K562 (cell line): ENCODE measurements around the gene AKAP6. TPM values are rescaled to one million over a fixed set of nuclear protein-coding genes. Genes with fewer than 3 reads are reported as not detected.

Source experiments
- ATAC-seq: fragments of 200-7000 bp; cut with Tn5 transposase; 3 replicates; pipeline ENCODE4 v1.9.1; 2020; ENCODE audit warnings: moderate library complexity
- BruUV-seq: library from RNA; stranded (reverse); fragments of 400-500 nt; replicated peaks from 2 replicates; lab custom pipeline; 2021; lab: Mats Ljungman, UMichigan
- CTCF ChIA-PET: fragments of 300-600 bp; formaldehyde crosslinking; extraction: SDS; loops from one replicate; lab custom pipeline; 2021; ENCODE audit warnings: low intra/inter-chr PET ratio; lab: Yijun Ruan, JAX
- POLR2A ChIA-PET: fragments of 300-600, 350-650 bp; sonication (Branson Sonifier 250); formaldehyde crosslinking; extraction: SDS; loops from one replicate; lab custom pipeline; 2021; ENCODE audit warnings: antibody characterized with exemption, inconsistent platforms; lab: Yijun Ruan, JAX
- DNase-seq, 4 experiments: peaks; one replicate each; pipeline versions ENCODE4 v3.0.0 to v3.0.0-alpha.2; 2011 to 2018; ENCODE audit warnings: low spot score in 3 of 4, mixed read lengths in 3 of 4; ENCODE audit errors: extremely low read depth in 1 of 4
- FAIRE-seq: peaks from 2 replicates; lab custom pipeline; 2011; peaks lifted over from hg19 to GRCh38; lab: Jason Lieb, UNC
- H2AFZ ChIP-seq: 2 replicates; pipeline ENCODE4 v1.6.0; 2011; ENCODE audit warnings: low read depth, low read length, control low read depth, inconsistent platforms
- H3K27ac ChIP-seq: fragments of 200-600 bp; 3 replicates; pipeline ENCODE4 v1.8.0; 2011; ENCODE audit warnings: low read depth, mild to moderate bottlenecking, control low read depth, inconsistent platforms, low read length, moderate library complexity, mixed read lengths; ENCODE audit errors: extremely low read depth
- H3K27me3 ChIP-seq, 2 experiments: fragments of 300-600 bp in 1 of 2; 2 replicates in 1 of 2; 3 replicates in 1 of 2; pipeline versions ENCODE4 v1.6.0 to v1.8.0; 2011; ENCODE audit warnings: inconsistent platforms in 2 of 2, low read length in 2 of 2, mild to moderate bottlenecking in 1 of 2, mixed read lengths in 1 of 2, moderate library complexity in 1 of 2; ENCODE audit not compliant: control insufficient read depth in 2 of 2, insufficient read depth in 2 of 2
- H3K36me3 ChIP-seq: fragments of 300-600 bp; 3 replicates; pipeline ENCODE4 v1.8.0; 2011; ENCODE audit warnings: mild to moderate bottlenecking, low read length, inconsistent platforms; ENCODE audit not compliant: control insufficient read depth, insufficient read depth
- H3K4me1 ChIP-seq, 2 experiments: fragments of 200-600 bp in 1 of 2; replicated peaks in 1 of 2; 2 replicates in 1 of 2; 3 replicates in 1 of 2; pipeline versions ENCODE4 v1.5.1 to v1.8.0; 2011; ENCODE audit warnings: inconsistent platforms in 2 of 2, low read length in 2 of 2, mild to moderate bottlenecking in 1 of 2, mixed read lengths in 1 of 2, moderate library complexity in 1 of 2; ENCODE audit not compliant: control insufficient read depth in 2 of 2, insufficient read depth in 2 of 2
- H3K4me2 ChIP-seq: 2 replicates; pipeline ENCODE4 v1.6.1; 2011; ENCODE audit warnings: low read length, control low read depth, inconsistent platforms, mixed read lengths; ENCODE audit not compliant: insufficient read depth
- H3K4me3 ChIP-seq: fragments of 200-600 bp; sonication (generic), shearing (Covaris generic); 2 replicates; pipeline ENCODE4 v1.5.1; 2016; ENCODE audit warnings: control low read depth, inconsistent platforms
- H3K79me2 ChIP-seq: fragments of 200-600 bp; 3 replicates; pipeline ENCODE4 v1.8.0; 2011; ENCODE audit warnings: low read length, inconsistent platforms; ENCODE audit not compliant: control insufficient read depth, insufficient read depth
- H3K9ac ChIP-seq, 2 experiments: 2 replicates each; pipeline versions ENCODE4 v1.6.0 to v1.6.1; 2011; ENCODE audit warnings: low read depth in 2 of 2, low read length in 2 of 2, control low read depth in 1 of 2, inconsistent platforms in 1 of 2, mild to moderate bottlenecking in 1 of 2, mixed read lengths in 1 of 2; ENCODE audit not compliant: insufficient read depth in 1 of 2
- H3K9me1 ChIP-seq: one replicate; pipeline ENCODE4 v1.6.0; 2011; ENCODE audit warnings: inconsistent platforms, mild to moderate bottlenecking, low read length, moderate library complexity; ENCODE audit not compliant: control insufficient read depth, insufficient read depth
- H3K9me3 ChIP-seq: replicated peaks from 2 replicates; pipeline ENCODE4 v1.5.1; 2011; ENCODE audit warnings: low read depth, low read length, inconsistent platforms; ENCODE audit not compliant: control insufficient read depth, insufficient read depth
- H4K20me1 ChIP-seq: replicated peaks from 2 replicates; pipeline ENCODE4 v1.6.1; 2011; ENCODE audit warnings: low read length, inconsistent platforms, mixed read lengths; ENCODE audit not compliant: control insufficient read depth, insufficient read depth
- CHD4 ChIP-seq: fragments of 200-600 bp; sonication (generic); IDR thresholded peaks from 3 replicates; pipeline ENCODE4 v1.6.1; 2012; ENCODE audit warnings: low read depth, mild to moderate bottlenecking, mixed read lengths, low read length, inconsistent platforms; ENCODE audit not compliant: insufficient read depth, insufficient replicate concordance, poor library complexity, severe bottlenecking
- HLTF ChIP-seq: fragments of 450-650 bp; IDR thresholded peaks from 2 replicates; pipeline ENCODE4 v1.6.1; 2016
- PURB ChIP-seq: sonication (generic); formaldehyde crosslinking; IDR thresholded peaks from 2 replicates; pipeline ENCODE4 v1.9.0; 2021; ENCODE audit warnings: low read depth, mild to moderate bottlenecking, missing genetic modification reagents
- SIN3B ChIP-seq: fragments of 450-650 bp; IDR thresholded peaks from 2 replicates; pipeline ENCODE4 v1.6.1; 2017; ENCODE audit warnings: low read depth, mild to moderate bottlenecking, moderate library complexity
- SIX5 ChIP-seq, 2 experiments: IDR thresholded peaks; 2 replicates each; pipeline ENCODE4 v1.6.1; 2011; ENCODE audit warnings: low read length in 2 of 2, borderline replicate concordance in 1 of 2, low read depth in 1 of 2, mild to moderate bottlenecking in 1 of 2, moderate library complexity in 1 of 2; ENCODE audit not compliant: insufficient read depth in 1 of 2
- TOE1 ChIP-seq, 2 experiments: fragments of 450-650 bp in 1 of 2; sonication (generic) in 1 of 2; formaldehyde crosslinking in 1 of 2; IDR thresholded peaks; 2 replicates each; pipeline versions ENCODE4 v1.7.1 to v1.8.0; 2016 to 2022; ENCODE audit warnings: borderline replicate concordance in 2 of 2, mild to moderate bottlenecking in 2 of 2, antibody characterized with exemption in 1 of 2, inconsistent platforms in 1 of 2, low read depth in 1 of 2, missing genetic modification reagents in 1 of 2, moderate library complexity in 1 of 2
- ZNF41 ChIP-seq: fragments of 250-450 bp; sonication (Bioruptor Pico); conservative IDR thresholded peaks from 2 replicates; pipeline ENCODE4 v1.4.0; 2020; ENCODE audit warnings: mild to moderate bottlenecking
- WGBS: fragments of 100-300 bp; shearing (Covaris generic); methylation state at CpG from one replicate; pipeline ENCODE4 v1.1.6; 2016; ENCODE audit warnings: low coverage, mixed read lengths; ENCODE audit not compliant: insufficient coverage; ENCODE audit errors: missing lambda C conversion rate; 5-methylcytosine and 5-hydroxymethylcytosine counted together
- in situ Hi-C: fragments of 300-500 bp; cut with MboI; formaldehyde crosslinking; loops from 4 replicates; pipeline ENCODE4 v1.15.0; 2018; ENCODE audit warnings: inconsistent platforms, mixed read lengths
- intact Hi-C: fragments of 100-400 bp; cut with micrococcal nuclease; formaldehyde crosslinking; loops from 2 replicates; pipeline ENCODE4 v1.14.2; 2022
- polyA plus RNA-seq, 8 experiments: library from polyadenylated mRNA; depleted of rRNA in 4 of 8; stranded (reverse) in 5 of 8; unstranded in 3 of 8; fragments of >200 nt; fragmentation: Nextera tagmentation in 2 of 8; fragmentation: Illumina TruSeq in 1 of 8; extraction: Ambion mirVana in 2 of 8; extraction: Trizol in 1 of 8; gene quantifications; 2 replicates each; pipeline versions ENCODE4 v1.2.1 to v1.2.3, GENCODE V29; 2011 to 2014; ENCODE audit warnings: inconsistent platforms in 1 of 8, missing spikeins in 1 of 8
- total RNA-seq, 7 experiments: library from RNA; depleted of rRNA in 6 of 7; stranded (reverse); fragments of >200 nt in 6 of 7; fragmentation: Illumina TruSeq in 2 of 7; extraction: Trizol in 2 of 7; gene quantifications; 2 replicates each; pipeline versions ENCODE4 v1.2.1 to v1.2.3, GENCODE V29; 2011 to 2021; ENCODE audit warnings: low replicate concordance in 1 of 7
- TF ChIP-seq, protein P1 (sequence below): fragments of 250-450 bp; sonication (Bioruptor Pico); IDR thresholded peaks from 2 replicates; pipeline ENCODE4 v1.9.0; 2021; ENCODE audit warnings: mild to moderate bottlenecking
- TF ChIP-seq, protein P2 (sequence below): fragments of 250-450 bp; sonication (Bioruptor Pico); IDR thresholded peaks from 2 replicates; pipeline ENCODE4 v1.8.0; 2022; ENCODE audit warnings: moderate library complexity, mild to moderate bottlenecking, inconsistent platforms
- TF ChIP-seq, protein P3 (sequence below): fragments of 450-650 bp; formaldehyde crosslinking; IDR thresholded peaks from 2 replicates; pipeline ENCODE4 v1.4.0; 2020; ENCODE audit warnings: mild to moderate bottlenecking, moderate library complexity
- TF ChIP-seq, protein P4 (sequence below): fragments of 250-450 bp; sonication (Bioruptor Pico); IDR thresholded peaks from 2 replicates; pipeline ENCODE4 v1.8.0; 2021; ENCODE audit warnings: moderate library complexity, mild to moderate bottlenecking, inconsistent platforms
- TF ChIP-seq, protein P5 (sequence below): fragments of 250-450 bp; sonication (Bioruptor Pico); IDR thresholded peaks from 2 replicates; pipeline ENCODE4 v1.5.0; 2020; ENCODE audit warnings: mild to moderate bottlenecking

AKAP6 gene
- total and polyA plus RNA-seq, 9 of the 15 experiments (the other 6 are each of a cell fraction or from before 2014, with no cell fraction given): 0.03 to 1.7 (median 0.48) TPM

DNA sequence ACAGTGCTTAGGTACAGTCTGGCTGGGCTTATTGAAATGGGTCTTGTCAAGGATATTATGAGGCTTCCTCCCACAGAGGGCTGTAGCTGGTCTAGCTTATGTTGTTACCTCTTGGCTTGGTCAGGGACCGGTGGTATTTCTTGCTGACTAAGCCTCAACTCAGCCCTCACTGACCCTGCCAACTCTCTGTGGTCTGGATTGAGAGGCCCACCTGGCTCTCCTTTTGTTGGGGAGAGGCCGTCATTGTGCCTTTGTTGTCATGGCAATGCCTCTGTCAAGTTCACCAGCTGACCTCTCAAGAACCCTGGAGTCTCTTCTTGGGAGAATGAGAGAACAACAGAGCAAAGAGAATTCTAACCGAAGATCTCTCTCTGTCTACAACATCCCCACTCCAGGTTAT is 364.0 kb downstream of the AKAP6 start:
- TF ChIP-seq, protein P1, sequence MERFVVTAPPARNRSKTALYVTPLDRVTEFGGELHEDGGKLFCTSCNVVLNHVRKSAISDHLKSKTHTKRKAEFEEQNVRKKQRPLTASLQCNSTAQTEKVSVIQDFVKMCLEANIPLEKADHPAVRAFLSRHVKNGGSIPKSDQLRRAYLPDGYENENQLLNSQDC (CRISPR knock-in tag): no peak
- TF ChIP-seq, protein P2, sequence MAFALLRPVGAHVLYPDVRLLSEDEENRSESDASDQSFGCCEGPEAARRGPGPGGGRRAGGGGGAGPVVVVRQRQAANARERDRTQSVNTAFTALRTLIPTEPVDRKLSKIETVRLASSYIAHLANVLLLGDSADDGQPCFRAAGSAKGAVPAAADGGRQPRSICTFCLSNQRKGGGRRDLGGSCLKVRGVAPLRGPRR (CRISPR knock-in tag): no peak
- TF ChIP-seq, protein P3, sequence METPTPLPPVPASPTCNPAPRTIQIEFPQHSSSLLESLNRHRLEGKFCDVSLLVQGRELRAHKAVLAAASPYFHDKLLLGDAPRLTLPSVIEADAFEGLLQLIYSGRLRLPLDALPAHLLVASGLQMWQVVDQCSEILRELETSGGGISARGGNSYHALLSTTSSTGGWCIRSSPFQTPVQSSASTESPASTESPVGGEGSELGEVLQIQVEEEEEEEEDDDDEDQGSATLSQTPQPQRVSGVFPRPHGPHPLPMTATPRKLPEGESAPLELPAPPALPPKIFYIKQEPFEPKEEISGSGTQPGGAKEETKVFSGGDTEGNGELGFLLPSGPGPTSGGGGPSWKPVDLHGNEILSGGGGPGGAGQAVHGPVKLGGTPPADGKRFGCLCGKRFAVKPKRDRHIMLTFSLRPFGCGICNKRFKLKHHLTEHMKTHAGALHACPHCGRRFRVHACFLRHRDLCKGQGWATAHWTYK (CRISPR knock-in tag): no peak
- TF ChIP-seq ZNF41: no peak
- TF ChIP-seq CHD4: no peak
- TF ChIP-seq SIX5 (IDR thresholded peaks at IDR 0.05; ENCODE audit: borderline replicate concordance in 1 of 2, insufficient read depth in 1 of 2, low read depth in 1 of 2, low read length in 2 of 2): no peak
- no peak for TF ChIP-seq SIN3B
- TF ChIP-seq, protein P4, sequence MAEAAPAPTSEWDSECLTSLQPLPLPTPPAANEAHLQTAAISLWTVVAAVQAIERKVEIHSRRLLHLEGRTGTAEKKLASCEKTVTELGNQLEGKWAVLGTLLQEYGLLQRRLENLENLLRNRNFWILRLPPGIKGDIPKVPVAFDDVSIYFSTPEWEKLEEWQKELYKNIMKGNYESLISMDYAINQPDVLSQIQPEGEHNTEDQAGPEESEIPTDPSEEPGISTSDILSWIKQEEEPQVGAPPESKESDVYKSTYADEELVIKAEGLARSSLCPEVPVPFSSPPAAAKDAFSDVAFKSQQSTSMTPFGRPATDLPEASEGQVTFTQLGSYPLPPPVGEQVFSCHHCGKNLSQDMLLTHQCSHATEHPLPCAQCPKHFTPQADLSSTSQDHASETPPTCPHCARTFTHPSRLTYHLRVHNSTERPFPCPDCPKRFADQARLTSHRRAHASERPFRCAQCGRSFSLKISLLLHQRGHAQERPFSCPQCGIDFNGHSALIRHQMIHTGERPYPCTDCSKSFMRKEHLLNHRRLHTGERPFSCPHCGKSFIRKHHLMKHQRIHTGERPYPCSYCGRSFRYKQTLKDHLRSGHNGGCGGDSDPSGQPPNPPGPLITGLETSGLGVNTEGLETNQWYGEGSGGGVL: no peak
- TF ChIP-seq, protein P5, sequence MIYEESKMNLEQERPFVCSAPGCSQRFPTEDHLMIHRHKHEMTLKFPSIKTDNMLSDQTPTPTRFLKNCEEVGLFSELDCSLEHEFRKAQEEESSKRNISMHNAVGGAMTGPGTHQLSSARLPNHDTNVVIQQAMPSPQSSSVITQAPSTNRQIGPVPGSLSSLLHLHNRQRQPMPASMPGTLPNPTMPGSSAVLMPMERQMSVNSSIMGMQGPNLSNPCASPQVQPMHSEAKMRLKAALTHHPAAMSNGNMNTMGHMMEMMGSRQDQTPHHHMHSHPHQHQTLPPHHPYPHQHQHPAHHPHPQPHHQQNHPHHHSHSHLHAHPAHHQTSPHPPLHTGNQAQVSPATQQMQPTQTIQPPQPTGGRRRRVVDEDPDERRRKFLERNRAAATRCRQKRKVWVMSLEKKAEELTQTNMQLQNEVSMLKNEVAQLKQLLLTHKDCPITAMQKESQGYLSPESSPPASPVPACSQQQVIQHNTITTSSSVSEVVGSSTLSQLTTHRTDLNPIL: no peak
- no peak for TF ChIP-seq PURB (CRISPR knock-in tag)
- TF ChIP-seq HLTF: no peak
- TF ChIP-seq TOE1 (IDR thresholded peaks at IDR 0.05; ENCODE audit: borderline replicate concordance): no peak
- no peak for TF ChIP-seq TOE1 (CRISPR knock-in tag; IDR thresholded peaks at IDR 0.05; ENCODE audit: borderline replicate concordance, low read depth)
- Histone ChIP-seq H3K9me1 (no peaks in the 10 kb centered on the region), H4K20me1 (no peaks in the 10 kb centered on the region), H3K36me3 (no peaks in the 10 kb centered on the region), H2AFZ (no peak overlapping the region), H3K4me2 (no peak overlapping the region), H3K27me3 (no peaks in the 10 kb centered on the region), H3K27ac (no peak overlapping the region), H3K9ac (no peak overlapping the region), H3K79me2 (no peaks in the 10 kb centered on the region), H3K9me3 (no peaks in the 10 kb centered on the region), H3K4me3 (no peak overlapping the region), H3K4me1 (no peaks in the 10 kb centered on the region)
- ChIA-PET POLR2A (no interaction called here), CTCF (no interaction called here)
- WGBS: 0% methylated on average over 3 of the region's 3 CpGs
- ATAC-seq: no peak
- FAIRE-seq: no peak
- no peak for DNase-seq
- no TSS peak for BruUV-seq
- intact Hi-C loops (no loop called here), in situ Hi-C loops (loop anchor here (25.0 kb wide), 1 partner anchor 1469 kb away; no protein-coding TSS in a partner anchor)
